Calu3 (cell line): ENCODE data around the gene KBTBD8. TPM values are rescaled to one million over a fixed set of nuclear protein-coding genes. Genes with fewer than 3 reads are reported as not detected.

Source experiments
- BruUV-seq: library from RNA; stranded (reverse); fragments of 400-500 nt; replicated peaks from 2 replicates; lab custom pipeline; 2021; lab: Mats Ljungman, UMichigan
- CTCF ChIA-PET: fragments of 300-600 bp; sonication (Branson Sonifier 250); formaldehyde crosslinking; loops from one replicate; lab custom pipeline; 2022; ENCODE audit warnings: antibody characterized with exemption; lab: Charles Lee
- DNase-seq: peaks from one replicate; pipeline ENCODE4 v3.0.0; 2022
- H3K27ac Mint-ChIP-seq: one replicate; pipeline ENCODE4 v1.8.0; 2022; ENCODE audit warnings: mixed read lengths; ENCODE audit not compliant: unreplicated experiment
- H3K27me3 Mint-ChIP-seq: one replicate; pipeline ENCODE4 v1.8.0; 2022; ENCODE audit warnings: mixed read lengths; ENCODE audit not compliant: unreplicated experiment
- H3K36me3 Mint-ChIP-seq: one replicate; pipeline ENCODE4 v1.8.0; 2022; ENCODE audit warnings: mild to moderate bottlenecking, moderate library complexity, mixed read lengths; ENCODE audit not compliant: insufficient read depth, unreplicated experiment
- H3K4me1 Mint-ChIP-seq: one replicate; pipeline ENCODE4 v1.8.0; 2022; ENCODE audit warnings: mild to moderate bottlenecking, low read depth, mixed read lengths; ENCODE audit not compliant: unreplicated experiment
- H3K4me3 Mint-ChIP-seq: one replicate; pipeline ENCODE4 v1.8.0; 2022; ENCODE audit warnings: mild to moderate bottlenecking, low read depth, moderate library complexity, mixed read lengths; ENCODE audit not compliant: unreplicated experiment
- H3K9me3 Mint-ChIP-seq: one replicate; pipeline ENCODE4 v1.8.0; 2022; ENCODE audit warnings: low read depth, mixed read lengths; ENCODE audit not compliant: unreplicated experiment
- intact Hi-C: fragments of 100-400 bp; cut with micrococcal nuclease; formaldehyde crosslinking; loops from one replicate; pipeline ENCODE4 v1.10.0; 2022; ENCODE audit not compliant: unreplicated experiment
- total RNA-seq: library from RNA; stranded (reverse); gene quantifications from 2 replicates; pipeline ENCODE4 v1.2.3, GENCODE V29; 2022
- TF ChIP-seq, protein P1 (sequence below): fragments of 200-600 bp; IDR thresholded peaks from one replicate; pipeline ENCODE4 v1.8.0; 2022; ENCODE audit warnings: antibody characterized with exemption; ENCODE audit not compliant: unreplicated experiment

Gene KBTBD8
- total RNA-seq, 1 experiment from 2014 or later = 4.1 TPM

DNA sequence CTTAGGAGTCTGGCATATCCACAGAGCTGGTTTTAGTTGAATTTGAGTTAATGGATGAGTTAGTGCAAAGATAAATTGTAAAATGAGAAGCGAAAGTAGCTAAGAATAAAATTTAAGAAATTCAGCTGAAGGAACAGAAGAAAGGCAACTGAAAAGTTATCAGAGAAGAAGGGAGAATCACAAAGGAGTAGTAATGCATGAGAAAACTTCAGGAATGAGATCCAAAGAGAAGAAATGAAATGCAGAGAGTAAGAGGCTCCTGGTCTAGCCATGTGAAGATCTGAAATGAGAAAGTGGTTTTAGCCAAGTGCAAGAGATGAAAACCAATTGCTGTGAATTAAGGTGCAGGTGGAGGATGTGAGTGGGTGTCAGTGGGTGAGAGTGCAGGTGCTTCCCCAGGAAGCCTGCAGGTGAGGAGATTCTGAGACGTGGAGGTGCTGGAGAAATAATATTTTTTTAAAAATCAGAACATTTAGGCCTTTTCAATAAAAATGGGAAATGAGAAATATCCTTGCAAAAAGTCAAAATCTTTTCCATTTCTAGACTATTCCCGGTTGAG lies 18.5 kb downstream of the KBTBD8 start:
- BruUV-seq = no TSS peak
- intact Hi-C loops = loop anchor here (5.0 kb wide), 1 partner anchor 44 kb away; no protein-coding TSS in a partner anchor
- no peaks in the 10 kb centered on the region for H3K9me3 Mint-ChIP-seq
- TF ChIP-seq, protein P1, sequence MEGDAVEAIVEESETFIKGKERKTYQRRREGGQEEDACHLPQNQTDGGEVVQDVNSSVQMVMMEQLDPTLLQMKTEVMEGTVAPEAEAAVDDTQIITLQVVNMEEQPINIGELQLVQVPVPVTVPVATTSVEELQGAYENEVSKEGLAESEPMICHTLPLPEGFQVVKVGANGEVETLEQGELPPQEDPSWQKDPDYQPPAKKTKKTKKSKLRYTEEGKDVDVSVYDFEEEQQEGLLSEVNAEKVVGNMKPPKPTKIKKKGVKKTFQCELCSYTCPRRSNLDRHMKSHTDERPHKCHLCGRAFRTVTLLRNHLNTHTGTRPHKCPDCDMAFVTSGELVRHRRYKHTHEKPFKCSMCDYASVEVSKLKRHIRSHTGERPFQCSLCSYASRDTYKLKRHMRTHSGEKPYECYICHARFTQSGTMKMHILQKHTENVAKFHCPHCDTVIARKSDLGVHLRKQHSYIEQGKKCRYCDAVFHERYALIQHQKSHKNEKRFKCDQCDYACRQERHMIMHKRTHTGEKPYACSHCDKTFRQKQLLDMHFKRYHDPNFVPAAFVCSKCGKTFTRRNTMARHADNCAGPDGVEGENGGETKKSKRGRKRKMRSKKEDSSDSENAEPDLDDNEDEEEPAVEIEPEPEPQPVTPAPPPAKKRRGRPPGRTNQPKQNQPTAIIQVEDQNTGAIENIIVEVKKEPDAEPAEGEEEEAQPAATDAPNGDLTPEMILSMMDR = no peak
- no peaks in the 10 kb centered on the region for H3K36me3 Mint-ChIP-seq
- H3K4me1 Mint-ChIP-seq = peaks cover 27% of the 10 kb centered on the region
- no peak for DNase-seq
- no peak overlapping the region for H3K4me3 Mint-ChIP-seq
- no peaks in the 10 kb centered on the region for H3K27me3 Mint-ChIP-seq
- no peak overlapping the region for H3K27ac Mint-ChIP-seq
- CTCF ChIA-PET = no interaction called here

DNA sequence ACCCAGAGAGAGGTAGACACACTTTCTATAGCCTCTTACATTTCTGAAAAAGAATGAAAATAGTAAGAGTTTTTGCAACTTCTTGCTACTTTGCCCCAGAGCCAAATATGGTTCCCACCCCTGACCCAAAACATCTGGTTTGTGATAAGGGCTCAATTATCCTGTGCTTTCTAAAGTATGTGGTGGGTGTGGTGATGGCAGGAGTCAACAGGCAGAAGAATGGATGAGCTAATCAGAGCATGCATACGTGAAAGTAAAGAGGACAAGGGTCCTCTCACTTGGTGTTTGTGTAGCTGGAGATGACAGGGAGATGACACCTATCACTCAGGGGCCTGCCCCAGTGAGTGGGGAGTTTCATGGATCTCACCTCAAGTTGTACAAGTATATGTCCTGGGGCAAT lies 19.1 kb downstream of the KBTBD8 start:
- CTCF ChIA-PET = interaction anchor here (1.1 kb wide), 1 partner anchor 19 kb away, joined by 3 read pairs; the partner anchor contains the start of gene KBTBD8
- Mint-ChIP-seq H3K36me3 (no peaks in the 10 kb centered on the region), H3K9me3 (no peaks in the 10 kb centered on the region), H3K27me3 (no peaks in the 10 kb centered on the region), H3K27ac (no peak overlapping the region), H3K4me1 (peaks cover 27% of the 10 kb centered on the region), H3K4me3 (no peak overlapping the region)
- no peak for DNase-seq
- intact Hi-C loops = loop anchor here (5.0 kb wide), 1 partner anchor 45 kb away; no protein-coding TSS in a partner anchor
- TF ChIP-seq, protein P1 = no peak
- BruUV-seq = no TSS peak

DNA sequence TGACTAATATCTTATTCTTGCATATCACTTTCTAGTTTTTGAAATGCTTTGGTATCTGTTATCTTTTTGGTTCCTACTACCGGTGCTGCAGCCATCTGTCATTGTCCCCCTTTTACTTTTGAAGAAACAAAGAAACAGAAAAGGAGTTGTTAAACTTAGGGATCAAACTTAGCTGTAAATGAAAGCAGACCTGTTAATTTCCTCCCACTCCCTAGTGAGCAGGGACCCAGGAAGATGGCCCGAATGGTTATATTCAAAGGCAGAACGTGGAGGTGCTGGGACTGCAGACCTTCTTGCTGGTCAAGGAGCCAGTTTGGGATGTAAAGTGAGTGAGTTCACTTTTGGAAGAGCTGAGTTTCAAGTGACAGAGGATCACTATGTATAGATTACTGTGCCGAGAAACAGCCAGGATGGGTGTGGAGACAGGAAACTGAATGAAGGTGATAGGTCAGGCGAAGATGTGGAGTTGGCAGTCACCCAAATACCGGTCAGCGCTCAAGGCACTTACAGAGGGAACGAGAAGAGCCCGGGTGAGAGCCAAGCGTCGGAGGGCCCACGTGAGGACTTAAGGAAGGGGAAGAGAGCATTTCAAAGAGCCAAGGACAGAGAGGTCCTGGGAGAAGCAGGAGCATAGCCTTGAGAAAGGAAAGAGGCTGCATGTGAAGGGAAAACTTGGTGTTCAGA lies 20.1 kb downstream of the KBTBD8 start:
- CTCF ChIA-PET = interaction anchor here (1.1 kb wide), 1 partner anchor 20 kb away, joined by 3 read pairs; the partner anchor contains the start of gene KBTBD8
- peak; percentile 8 for DNase-seq
- H3K9me3 Mint-ChIP-seq = no peaks in the 10 kb centered on the region
- no TSS peak for BruUV-seq
- TF ChIP-seq, protein P1 = no peak
- intact Hi-C loops = loop anchor here (5.0 kb wide), 1 partner anchor 46 kb away; no protein-coding TSS in a partner anchor
- no peak overlapping the region for H3K27ac Mint-ChIP-seq
- peaks cover 9% of the 10 kb centered on the region for H3K27me3 Mint-ChIP-seq
- H3K4me1 Mint-ChIP-seq = peaks cover 27% of the 10 kb centered on the region
- H3K36me3 Mint-ChIP-seq = no peaks in the 10 kb centered on the region
- H3K4me3 Mint-ChIP-seq = no peak overlapping the region

DNA sequence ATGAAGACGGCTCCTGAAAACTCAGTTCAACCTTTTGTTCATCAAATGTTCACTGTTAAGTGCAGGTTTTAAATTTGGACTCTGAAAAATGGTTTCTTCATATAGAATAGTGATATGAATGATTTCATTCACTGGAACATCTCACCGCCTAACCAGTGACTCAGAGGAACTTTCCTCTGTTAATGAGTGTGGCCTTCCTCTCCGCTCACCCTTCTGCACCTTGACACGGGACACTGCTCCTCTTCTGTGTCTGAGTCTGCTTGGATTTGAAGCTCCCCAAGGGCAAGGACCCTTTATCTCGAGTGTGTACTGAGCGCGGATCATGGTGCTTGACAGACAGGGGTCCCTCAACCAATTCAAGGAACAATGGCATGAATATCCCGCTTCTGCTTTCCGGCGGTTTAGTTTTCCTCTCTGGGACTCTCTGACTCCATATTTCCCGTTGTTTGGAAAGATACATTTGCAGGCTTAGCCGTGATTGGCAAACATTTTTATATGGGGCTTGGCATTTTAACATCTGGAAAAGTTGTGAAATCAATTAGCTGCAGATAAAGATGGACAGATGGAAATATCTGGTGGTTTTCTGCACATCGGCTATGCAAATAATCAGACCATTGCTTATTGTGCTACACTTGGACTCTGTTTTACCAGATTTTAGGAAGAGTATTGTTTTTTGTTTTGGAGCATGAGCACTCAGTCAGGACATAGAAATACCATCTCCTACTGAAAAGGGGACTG lies 20.9 kb downstream of the KBTBD8 start:
- H3K4me3 Mint-ChIP-seq = no peak overlapping the region
- peaks cover 27% of the 10 kb centered on the region for H3K4me1 Mint-ChIP-seq
- intact Hi-C loops = loop anchor here (5.0 kb wide), 1 partner anchor 47 kb away; no protein-coding TSS in a partner anchor
- CTCF ChIA-PET = no interaction called here
- peaks cover 16% of the 10 kb centered on the region for H3K27me3 Mint-ChIP-seq
- no peak overlapping the region for H3K27ac Mint-ChIP-seq
- no TSS peak for BruUV-seq
- no peak for DNase-seq
- no peaks in the 10 kb centered on the region for H3K9me3 Mint-ChIP-seq
- TF ChIP-seq, protein P1 = no peak
- no peaks in the 10 kb centered on the region for H3K36me3 Mint-ChIP-seq
